A673 (cell line): ENCODE measurements around the gene NKX2-4. TPM values are rescaled to one million over a fixed set of nuclear protein-coding genes. Genes with fewer than 3 reads are reported as not detected.
"Not testable (repeated sequence)": the region's sequence is repeated elsewhere in the genome, so short reads cannot be mapped to it uniquely, and the experiment has no call there.

Source experiments
- BruUV-seq: library from RNA; stranded (reverse); fragments of 400-500 nt; replicated peaks from 2 replicates; lab custom pipeline; 2021; lab: Mats Ljungman, UMichigan
- CTCF ChIA-PET: fragments of 300-600 bp; sonication (Branson Sonifier 250); formaldehyde crosslinking; loops from one replicate; lab custom pipeline; 2022; ENCODE audit warnings: antibody characterized with exemption; lab: Charles Lee
- POLR2A ChIA-PET: fragments of 300-600 bp; sonication (Branson Sonifier 250); formaldehyde crosslinking; loops from one replicate; lab custom pipeline; 2022; ENCODE audit warnings: antibody characterized with exemption; ENCODE audit not compliant: low non-redundant PET; lab: Charles Lee
- DNase-seq: peaks from one replicate; pipeline ENCODE4 v3.0.0-alpha.2; 2015; ENCODE audit warnings: low spot score
- H3K27ac ChIP-seq: fragments of 200-600 bp; sonication (generic); 2 replicates; pipeline ENCODE4 v1.5.1; 2016; ENCODE audit warnings: mixed run types, low read depth, mild to moderate bottlenecking, mixed read lengths, antibody characterized with exemption, low read length; ENCODE audit not compliant: poor library complexity, severe bottlenecking
- H3K27me3 ChIP-seq: fragments of 200-600 bp; sonication (generic); replicated peaks from 2 replicates; pipeline ENCODE4 v1.6.1; 2017; ENCODE audit warnings: mixed run types, low read depth, mild to moderate bottlenecking, mixed read lengths, antibody characterized with exemption, low read length; ENCODE audit not compliant: insufficient read depth, poor library complexity
- H3K36me3 ChIP-seq: fragments of 200-600 bp; sonication (generic); 2 replicates; pipeline ENCODE4 v1.6.1; 2016; ENCODE audit warnings: mixed run types, mild to moderate bottlenecking, mixed read lengths, antibody characterized with exemption, low read length; ENCODE audit not compliant: insufficient read depth, poor library complexity, severe bottlenecking
- H3K4me1 ChIP-seq: fragments of 200-600 bp; sonication (generic); 2 replicates; pipeline ENCODE4 v1.6.1; 2017; ENCODE audit warnings: mixed run types, mild to moderate bottlenecking, mixed read lengths, antibody characterized with exemption, low read length; ENCODE audit not compliant: insufficient read depth, poor library complexity, severe bottlenecking
- H3K4me3 ChIP-seq: fragments of 200-600 bp; sonication (generic); 2 replicates; pipeline ENCODE4 v1.5.1; 2016; ENCODE audit warnings: low read depth, mixed run types, mild to moderate bottlenecking, mixed read lengths, low read length; ENCODE audit not compliant: poor library complexity, severe bottlenecking
- H3K9me3 ChIP-seq: fragments of 200-600 bp; sonication (generic); 2 replicates; pipeline ENCODE4 v1.6.1; 2016; ENCODE audit warnings: mixed run types, low read depth, mild to moderate bottlenecking, mixed read lengths, antibody characterized with exemption, low read length; ENCODE audit not compliant: poor library complexity, severe bottlenecking
- EZH2 ChIP-seq: fragments of 200-600 bp; sonication (generic); IDR thresholded peaks from 2 replicates; pipeline ENCODE4 v1.6.1; 2017; ENCODE audit warnings: borderline replicate concordance, low read depth, mild to moderate bottlenecking, mixed read lengths, antibody characterized with exemption, low read length; ENCODE audit not compliant: poor library complexity, severe bottlenecking
- intact Hi-C: fragments of 100-400 bp; cut with micrococcal nuclease; formaldehyde crosslinking; loops from one replicate; pipeline ENCODE4 v1.10.0; 2022; ENCODE audit not compliant: unreplicated experiment
- total RNA-seq: library from RNA; stranded (reverse); gene quantifications from 2 replicates; pipeline ENCODE4 v1.2.3, GENCODE V29; 2021
- TF ChIP-seq, protein P1 (sequence below): fragments of 300-800, 200-600 bp; sonication (generic); conservative IDR thresholded peaks from 2 replicates; pipeline ENCODE4 v1.5.1; 2017; ENCODE audit warnings: low read depth, mild to moderate bottlenecking, antibody characterized with exemption, low read length, moderate library complexity, mixed read lengths

NKX2-4 gene
- total RNA-seq, 1 experiment from 2014 or later, result 0.13 TPM

- H3K4me3 ChIP-seq, CTCF ChIA-PET, POLR2A ChIA-PET, H3K27me3 ChIP-seq, BruUV-seq, DNase-seq, H3K9me3 ChIP-seq, H3K4me1 ChIP-seq, intact Hi-C loops, H3K27ac ChIP-seq, H3K36me3 ChIP-seq: not testable (repeated sequence)
Measured at GRCh38 chr20:21413996-21414395, 16.7 kb upstream of the NKX2-4 start.

DNA sequence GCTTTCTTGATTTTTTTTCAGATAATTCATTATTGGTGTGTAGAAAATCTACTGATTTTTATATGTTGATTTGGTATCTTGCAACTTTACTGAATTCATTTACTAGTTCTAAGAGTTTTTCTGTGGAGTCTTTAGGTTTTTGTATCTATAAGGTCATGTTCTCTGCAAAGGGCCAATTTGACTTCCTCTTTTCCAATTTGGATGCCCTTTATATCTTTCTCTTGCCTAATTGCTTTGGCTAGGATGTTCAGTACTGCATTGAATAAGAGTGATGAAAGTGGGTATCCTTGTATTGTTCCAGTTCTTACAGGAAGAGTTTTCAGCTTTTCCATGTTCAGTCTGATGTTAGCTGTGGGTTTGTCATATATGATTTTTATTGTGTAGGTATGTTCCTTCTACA lies 14.4 kb upstream of the NKX2-4 start:
- intact Hi-C loops, result no loop called here
- POLR2A ChIA-PET, result no interaction called here
- H3K27me3 ChIP-seq, result peaks cover 11% of the 10 kb centered on the region

GRCh38 chr20:21399005-21399475 lies 1.7 kb upstream of the NKX2-4 start:
- intact Hi-C loops, result loop anchor here (10.0 kb wide), 1 partner anchor 534 kb away; no protein-coding TSS in a partner anchor
- no peak overlapping the region for H3K27ac ChIP-seq
- POLR2A ChIA-PET, result no interaction called here
- CTCF ChIA-PET, result no interaction called here
- peaks cover 96% of the 10 kb centered on the region for H3K27me3 ChIP-seq
- BruUV-seq, result no TSS peak
- no peak overlapping the region for H3K4me3 ChIP-seq
- H3K4me1 ChIP-seq, result no peaks in the 10 kb centered on the region
- no peaks in the 10 kb centered on the region for H3K9me3 ChIP-seq
- TF ChIP-seq, protein P1, sequence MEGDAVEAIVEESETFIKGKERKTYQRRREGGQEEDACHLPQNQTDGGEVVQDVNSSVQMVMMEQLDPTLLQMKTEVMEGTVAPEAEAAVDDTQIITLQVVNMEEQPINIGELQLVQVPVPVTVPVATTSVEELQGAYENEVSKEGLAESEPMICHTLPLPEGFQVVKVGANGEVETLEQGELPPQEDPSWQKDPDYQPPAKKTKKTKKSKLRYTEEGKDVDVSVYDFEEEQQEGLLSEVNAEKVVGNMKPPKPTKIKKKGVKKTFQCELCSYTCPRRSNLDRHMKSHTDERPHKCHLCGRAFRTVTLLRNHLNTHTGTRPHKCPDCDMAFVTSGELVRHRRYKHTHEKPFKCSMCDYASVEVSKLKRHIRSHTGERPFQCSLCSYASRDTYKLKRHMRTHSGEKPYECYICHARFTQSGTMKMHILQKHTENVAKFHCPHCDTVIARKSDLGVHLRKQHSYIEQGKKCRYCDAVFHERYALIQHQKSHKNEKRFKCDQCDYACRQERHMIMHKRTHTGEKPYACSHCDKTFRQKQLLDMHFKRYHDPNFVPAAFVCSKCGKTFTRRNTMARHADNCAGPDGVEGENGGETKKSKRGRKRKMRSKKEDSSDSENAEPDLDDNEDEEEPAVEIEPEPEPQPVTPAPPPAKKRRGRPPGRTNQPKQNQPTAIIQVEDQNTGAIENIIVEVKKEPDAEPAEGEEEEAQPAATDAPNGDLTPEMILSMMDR, result no peak
- no peak for TF ChIP-seq EZH2
- no peaks in the 10 kb centered on the region for H3K36me3 ChIP-seq
- DNase-seq, result no peak

More for the DNA sequence above, 14.4 kb upstream of the NKX2-4 start:
- CTCF ChIA-PET, result no interaction called here
- no peak overlapping the region for H3K27ac ChIP-seq
- DNase-seq, result no peak
- no peak for TF ChIP-seq EZH2
- H3K4me3 ChIP-seq, result no peak overlapping the region
- BruUV-seq, result no TSS peak
- peaks cover 4% of the 10 kb centered on the region for H3K9me3 ChIP-seq
- no peaks in the 10 kb centered on the region for H3K4me1 ChIP-seq
- H3K36me3 ChIP-seq, result no peaks in the 10 kb centered on the region

DNA sequence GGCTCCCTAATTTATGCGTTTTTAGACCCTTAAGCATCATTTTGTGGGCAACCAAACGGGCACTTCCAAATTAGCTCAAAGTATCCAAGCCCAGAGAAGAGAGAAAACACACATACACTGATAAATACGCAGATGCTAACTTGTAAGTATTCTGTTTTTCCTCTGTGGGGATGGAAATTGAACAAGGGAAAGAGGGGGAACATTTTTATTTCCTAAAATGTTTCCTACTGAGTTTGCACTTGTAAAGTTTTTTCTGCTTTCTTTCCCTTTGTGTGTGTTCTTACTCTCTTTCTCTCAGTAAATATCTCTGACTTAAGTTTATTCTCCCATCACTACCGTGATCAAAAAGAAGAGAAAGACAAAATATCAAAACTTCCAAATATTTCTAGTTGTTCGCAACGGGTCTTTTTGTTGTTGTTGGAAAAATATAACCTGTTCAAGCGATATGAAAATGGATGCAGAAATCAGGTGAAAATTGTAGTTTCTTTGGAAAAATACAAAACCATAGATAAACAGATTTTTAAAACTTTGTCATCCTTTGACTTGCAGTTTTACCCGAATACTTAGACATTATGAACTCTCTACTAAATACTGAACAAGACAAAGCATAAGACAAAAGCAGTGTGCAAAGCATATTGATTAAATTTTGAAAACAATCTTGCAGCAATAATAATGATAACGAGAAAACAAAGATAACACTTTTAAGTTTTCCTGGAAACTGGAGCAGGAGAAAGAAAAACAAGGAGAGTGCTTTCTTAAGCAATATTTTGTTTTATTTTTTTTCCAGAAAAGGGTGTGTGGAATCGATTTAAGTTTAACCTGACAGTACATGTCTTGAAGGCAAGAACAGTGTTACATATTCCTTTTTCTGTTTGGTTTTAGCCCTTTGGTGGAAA lies 1.0 kb upstream of the NKX2-4 start:
- POLR2A ChIA-PET, result no interaction called here
- H3K27ac ChIP-seq, result no peak overlapping the region
- H3K4me1 ChIP-seq, result no peaks in the 10 kb centered on the region
- H3K4me3 ChIP-seq, result no peak overlapping the region
- intact Hi-C loops, result loop anchor here (10.0 kb wide), 1 partner anchor 534 kb away; no protein-coding TSS in a partner anchor
- TF ChIP-seq EZH2, result no peak
- TF ChIP-seq, protein P1, result no peak
- H3K27me3 ChIP-seq, result peaks cover 95% of the 10 kb centered on the region
- no peaks in the 10 kb centered on the region for H3K36me3 ChIP-seq
- no peak for DNase-seq
- no peaks in the 10 kb centered on the region for H3K9me3 ChIP-seq
- CTCF ChIA-PET, result no interaction called here
- no TSS peak for BruUV-seq
